ENCODE data around the gene NSUN2.
"Not testable (repeated sequence)": the region's sequence is repeated elsewhere in the genome, so short reads cannot be mapped to it uniquely, and the experiment has no call there.

NSUN2 gene

GRCh38 chr5:6645571-6646362 is 12.9 kb upstream of the NSUN2 start:
- in situ Hi-C loops (cut with MboI; ENCODE audit: low sequenced_read_pairs) = not testable (repeated sequence)

DNA sequence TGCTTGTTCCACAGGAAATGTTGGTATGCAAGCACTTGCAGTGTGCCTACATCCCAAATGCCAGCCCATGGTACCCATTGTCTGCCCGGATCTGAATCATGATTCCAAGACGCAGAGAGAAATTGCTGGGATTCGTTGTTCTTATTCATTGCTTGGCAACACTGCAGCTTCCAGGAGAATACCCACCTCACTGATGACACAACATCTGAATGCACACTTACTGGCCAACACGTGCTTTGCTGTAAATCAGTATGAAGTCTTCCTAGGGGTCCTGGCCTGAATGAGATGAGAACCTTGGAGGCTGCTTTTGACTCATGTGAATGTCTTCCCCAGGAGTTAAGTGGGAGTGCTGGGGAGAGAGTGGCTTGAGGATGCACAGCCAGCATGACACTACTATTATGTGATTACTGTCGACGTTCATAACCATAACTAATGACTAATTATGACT is 12.0 kb upstream of the NSUN2 start:
- in situ Hi-C loops (cut with MboI; ENCODE audit: low sequenced_read_pairs) = no loop called here

DNA sequence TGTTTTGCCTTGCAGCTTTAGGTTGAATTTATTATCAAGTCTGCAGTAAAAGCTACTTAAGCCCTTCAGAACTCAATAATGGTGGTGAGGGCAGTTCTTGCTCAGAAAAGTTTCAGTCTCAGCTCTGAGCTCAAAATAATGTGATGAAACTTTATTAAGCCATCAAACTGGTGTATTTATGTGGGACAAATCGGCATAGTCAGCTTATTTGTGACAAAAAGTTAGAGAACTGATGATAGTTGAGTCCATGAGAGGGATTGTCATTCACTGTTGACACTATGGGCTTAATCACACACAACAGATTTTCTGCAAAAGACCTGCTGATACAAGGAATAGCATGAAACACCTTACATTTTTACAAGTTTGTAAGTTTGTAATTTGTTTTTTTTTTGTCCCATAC is 9.8 kb upstream of the NSUN2 start:
- in situ Hi-C loops (cut with MboI; ENCODE audit: low sequenced_read_pairs) = no loop called here

GRCh38 chr5:6638236-6638635 is 5.4 kb upstream of the NSUN2 start:
- in situ Hi-C loops (cut with MboI; ENCODE audit: low sequenced_read_pairs) = no loop called here

- in situ Hi-C loops (cut with MboI; ENCODE audit: low sequenced_read_pairs) = no loop called here
These were observed 4.7 kb upstream of the NSUN2 start for GRCh38 chr5:6637590-6637989.

DNA sequence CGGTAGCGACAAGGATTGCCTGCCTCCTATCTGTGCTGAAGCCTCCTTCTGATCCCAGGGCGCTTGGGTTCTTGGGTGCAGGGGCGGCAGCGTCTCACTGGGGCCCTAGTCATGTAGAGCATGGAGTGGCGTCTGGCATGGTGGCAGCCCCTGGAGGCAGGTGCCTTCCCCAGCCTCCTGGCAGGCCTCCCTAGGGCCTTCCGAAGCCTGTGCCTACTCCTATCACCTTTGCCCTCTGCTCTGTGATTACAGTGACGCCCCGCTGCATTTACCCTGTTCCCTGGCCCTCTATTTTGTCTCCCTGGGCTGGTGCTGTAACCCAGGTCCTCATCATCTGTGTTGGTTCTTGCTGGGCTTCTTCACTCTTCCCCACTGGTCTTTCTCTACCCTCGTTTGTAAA is 4.2 kb upstream of the NSUN2 start:
- in situ Hi-C loops (cut with MboI; ENCODE audit: low sequenced_read_pairs) = no loop called here

- in situ Hi-C loops (cut with MboI; ENCODE audit: low sequenced_read_pairs) = no loop called here
These were observed 3.4 kb upstream of the NSUN2 start for GRCh38 chr5:6636293-6636692.

DNA sequence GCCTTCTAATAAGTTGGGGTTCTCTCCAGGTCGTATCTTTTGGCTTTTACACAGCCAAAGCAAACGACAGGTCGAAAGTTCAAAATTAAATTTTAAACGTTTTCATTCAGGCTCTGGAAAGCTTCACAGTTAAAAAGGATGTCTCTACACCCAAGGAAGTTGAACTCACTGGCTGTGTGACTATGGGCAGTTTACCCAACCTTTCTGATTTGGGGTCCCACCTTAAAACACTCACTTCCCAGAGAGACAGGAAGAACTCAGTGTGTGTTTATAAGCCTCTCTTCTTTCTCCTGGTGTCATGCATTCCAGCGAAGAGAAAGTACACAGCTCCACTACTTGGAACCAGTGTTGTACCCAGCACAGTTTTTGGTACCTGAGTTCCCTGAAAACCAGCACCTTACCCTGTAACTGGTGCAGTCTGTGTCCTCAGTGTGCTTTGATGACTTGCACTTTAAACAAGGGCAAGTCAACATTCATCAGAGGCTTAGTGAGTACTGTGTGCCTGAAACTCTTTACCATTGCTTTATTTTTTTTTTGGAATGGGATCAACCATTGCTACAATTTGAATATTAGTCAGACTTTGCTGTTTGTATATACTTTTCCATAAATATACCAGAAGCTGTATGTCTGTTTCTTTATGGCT is 2.1 kb upstream of the NSUN2 start:
- in situ Hi-C loops (cut with MboI; ENCODE audit: low sequenced_read_pairs) = no loop called here

DNA sequence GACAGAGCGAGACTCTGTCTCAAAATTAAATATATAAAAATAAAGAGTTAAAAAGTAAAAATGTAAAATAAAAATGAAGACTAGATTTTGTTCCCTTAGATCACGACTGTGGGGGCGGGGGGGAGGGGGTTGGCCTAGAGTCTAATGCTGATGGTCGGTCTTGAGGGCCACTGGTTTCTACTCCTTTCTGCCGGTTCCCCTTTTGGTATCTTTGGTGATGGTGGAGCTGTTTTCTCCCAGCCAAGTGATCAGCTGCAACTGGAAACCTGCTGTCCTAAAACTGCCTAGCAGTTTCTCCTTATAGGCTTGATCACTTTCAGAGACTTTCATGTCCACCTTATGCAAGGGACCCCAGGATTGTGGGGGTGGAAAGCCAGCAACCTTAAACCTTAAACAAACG is 1.5 kb upstream of the NSUN2 start:
- in situ Hi-C loops (cut with MboI; ENCODE audit: low sequenced_read_pairs) = no loop called here

GRCh38 chr5:6633469-6634245 is 813 bp upstream of the NSUN2 start:
- in situ Hi-C loops (cut with MboI; ENCODE audit: low sequenced_read_pairs) = no loop called here

GRCh38 chr5:6632324-6632887 is 438 bp downstream of the NSUN2 start:
- in situ Hi-C loops (cut with MboI; ENCODE audit: low sequenced_read_pairs) = no loop called here

GRCh38 chr5:6631441-6631840 is 1.4 kb downstream of the NSUN2 start:
- in situ Hi-C loops (cut with MboI; ENCODE audit: low sequenced_read_pairs) = no loop called here

- in situ Hi-C loops (cut with MboI; ENCODE audit: low sequenced_read_pairs) = no loop called here
These were observed 6.3 kb downstream of the NSUN2 start for GRCh38 chr5:6626508-6626907.

DNA sequence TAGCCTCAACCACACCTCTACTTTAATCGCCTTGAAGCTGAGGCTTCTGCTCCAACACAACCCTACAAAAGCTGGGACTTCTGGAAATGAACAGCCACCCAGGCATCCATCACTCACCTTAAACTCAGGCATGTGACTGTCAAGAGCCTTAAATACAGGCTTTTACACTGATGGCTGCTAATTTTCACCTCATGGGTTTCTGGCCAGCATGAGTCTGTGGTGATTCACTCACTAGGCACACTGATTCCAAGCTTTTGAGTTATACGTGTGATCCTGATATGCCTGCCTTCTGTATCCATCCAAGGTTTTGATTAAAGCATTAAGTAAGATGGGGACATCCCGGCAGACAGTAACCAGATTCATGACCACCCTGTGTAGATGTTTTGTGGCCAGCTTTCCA is 8.9 kb downstream of the NSUN2 start:
- in situ Hi-C loops (cut with MboI; ENCODE audit: low sequenced_read_pairs) = no loop called here

DNA sequence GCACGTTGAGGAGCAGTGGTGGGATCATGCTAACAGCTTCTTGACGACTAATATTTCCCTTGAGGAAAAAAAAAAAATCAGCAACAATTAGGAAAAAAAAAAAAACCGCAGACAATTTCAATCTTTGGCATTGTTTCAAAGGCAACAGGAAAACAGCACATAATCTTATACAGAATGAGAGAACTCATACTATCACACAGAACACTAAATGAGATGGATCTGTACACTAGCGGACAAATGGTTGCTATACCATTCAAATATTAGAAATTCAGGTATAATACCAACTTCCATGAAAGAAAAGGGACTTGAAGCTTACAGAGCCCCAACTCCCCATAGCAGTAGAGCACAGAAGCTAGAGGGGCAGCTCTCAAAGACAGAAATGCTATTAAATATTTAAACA is 9.6 kb downstream of the NSUN2 start:
- in situ Hi-C loops (cut with MboI; ENCODE audit: low sequenced_read_pairs) = no loop called here

DNA sequence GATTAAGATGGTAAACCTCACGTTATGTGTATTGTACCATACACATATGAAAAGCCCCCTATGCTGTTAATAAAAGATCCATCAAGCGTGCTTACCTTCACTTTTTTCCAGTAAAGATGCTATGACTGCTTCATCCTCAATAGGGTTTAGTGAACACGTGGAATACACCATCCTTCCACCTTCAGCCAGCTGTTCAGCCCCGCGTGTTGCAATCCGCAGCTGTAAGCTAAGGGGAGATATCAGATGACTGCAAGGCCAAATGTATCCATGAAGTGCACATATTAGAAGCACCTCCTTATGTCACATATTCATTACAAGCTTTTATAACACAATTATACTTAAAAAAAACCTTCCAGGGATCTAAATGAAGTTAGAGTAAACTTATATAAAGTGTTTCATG is 16.2 kb downstream of the NSUN2 start:
- in situ Hi-C loops (cut with MboI; ENCODE audit: low sequenced_read_pairs) = no loop called here

GRCh38 chr5:6615034-6615815 is 17.6 kb downstream of the NSUN2 start:
- in situ Hi-C loops (cut with MboI; ENCODE audit: low sequenced_read_pairs) = no loop called here

GRCh38 chr5:6611334-6612256 is 21.2 kb downstream of the NSUN2 start:
- in situ Hi-C loops (cut with MboI; ENCODE audit: low sequenced_read_pairs) = no loop called here

GRCh38 chr5:6608016-6608415 is 24.8 kb downstream of the NSUN2 start:
- in situ Hi-C loops (cut with MboI; ENCODE audit: low sequenced_read_pairs) = no loop called here

DNA sequence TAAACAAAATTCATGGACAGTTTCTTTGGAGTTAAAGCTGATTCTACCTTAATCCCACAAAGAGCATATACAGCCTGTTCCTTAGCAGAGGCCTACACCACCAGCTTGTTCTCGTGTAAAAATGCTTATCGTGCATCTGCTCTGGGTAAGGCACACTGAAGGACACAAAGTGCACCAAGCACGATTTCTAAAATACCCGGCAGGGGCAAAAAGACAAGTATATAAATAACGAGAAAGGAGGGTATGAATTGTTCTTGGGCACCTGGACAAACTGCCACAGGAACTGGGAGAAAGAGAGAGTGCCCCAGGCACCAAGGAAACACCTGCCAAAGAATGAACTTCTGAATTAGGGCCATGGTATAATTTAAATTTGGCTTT is 25.3 kb downstream of the NSUN2 start:
- in situ Hi-C loops (cut with MboI; ENCODE audit: low sequenced_read_pairs) = no loop called here
